Measurements from ENCODE around the gene VEZT. TPM values are rescaled to one million over a fixed set of nuclear protein-coding genes. Genes with fewer than 3 reads are reported as not detected.
A peak's percentile ranks its signal among the peaks of the same experiment; 100 is the strongest.

Gene VEZT
- total and polyA plus RNA-seq, 12 donors, result 17.1 to 92.5 (median 73.5) TPM

DNA sequence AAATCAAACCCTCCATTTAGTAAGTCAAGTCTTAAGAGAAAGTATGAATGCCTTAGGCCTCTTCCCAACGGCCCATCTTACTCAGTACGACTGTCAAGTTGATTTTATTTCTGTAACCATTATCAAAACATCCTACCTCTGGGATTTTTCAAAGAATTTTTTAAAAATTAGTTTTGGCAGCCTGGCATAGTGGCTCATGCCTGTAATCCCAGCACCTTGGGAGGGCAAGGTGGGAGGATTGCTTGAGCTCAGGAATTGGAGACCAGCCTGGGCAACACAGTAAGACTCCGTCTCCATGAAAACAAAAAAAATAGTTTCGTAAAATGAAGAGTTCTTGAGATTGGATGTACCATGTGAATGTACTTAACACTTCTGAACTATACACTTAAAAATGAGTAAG is 4.5 kb upstream of the VEZT start:
- H3K36me3 ChIP-seq, result no peaks in the 10 kb centered on the region
- no peak for DNase-seq
- no peak overlapping the region for H3K27ac ChIP-seq
- H3K27me3 ChIP-seq, result no peaks in the 10 kb centered on the region
- TF ChIP-seq, protein P1, sequence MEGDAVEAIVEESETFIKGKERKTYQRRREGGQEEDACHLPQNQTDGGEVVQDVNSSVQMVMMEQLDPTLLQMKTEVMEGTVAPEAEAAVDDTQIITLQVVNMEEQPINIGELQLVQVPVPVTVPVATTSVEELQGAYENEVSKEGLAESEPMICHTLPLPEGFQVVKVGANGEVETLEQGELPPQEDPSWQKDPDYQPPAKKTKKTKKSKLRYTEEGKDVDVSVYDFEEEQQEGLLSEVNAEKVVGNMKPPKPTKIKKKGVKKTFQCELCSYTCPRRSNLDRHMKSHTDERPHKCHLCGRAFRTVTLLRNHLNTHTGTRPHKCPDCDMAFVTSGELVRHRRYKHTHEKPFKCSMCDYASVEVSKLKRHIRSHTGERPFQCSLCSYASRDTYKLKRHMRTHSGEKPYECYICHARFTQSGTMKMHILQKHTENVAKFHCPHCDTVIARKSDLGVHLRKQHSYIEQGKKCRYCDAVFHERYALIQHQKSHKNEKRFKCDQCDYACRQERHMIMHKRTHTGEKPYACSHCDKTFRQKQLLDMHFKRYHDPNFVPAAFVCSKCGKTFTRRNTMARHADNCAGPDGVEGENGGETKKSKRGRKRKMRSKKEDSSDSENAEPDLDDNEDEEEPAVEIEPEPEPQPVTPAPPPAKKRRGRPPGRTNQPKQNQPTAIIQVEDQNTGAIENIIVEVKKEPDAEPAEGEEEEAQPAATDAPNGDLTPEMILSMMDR (IDR thresholded peaks at IDR 0.05), result no peak
- intact Hi-C loops (cut with DNase I), result loop anchor here in 5 of 10 donors (10.0 kb wide), 4 partner anchors 68 to 322 kb away; no protein-coding TSS in a partner anchor
- no peaks in the 10 kb centered on the region for H3K9me3 ChIP-seq
- ATAC-seq, result no peak
- peaks cover 0 to 41% (median 17%) of the 10 kb centered on the region in 9 donors for H3K4me1 ChIP-seq
- H3K4me3 ChIP-seq, result no peak overlapping the region
- 86 to 87% methylated on average over 4 of the region's 4 CpGs for WGBS, 2 donors

DNA sequence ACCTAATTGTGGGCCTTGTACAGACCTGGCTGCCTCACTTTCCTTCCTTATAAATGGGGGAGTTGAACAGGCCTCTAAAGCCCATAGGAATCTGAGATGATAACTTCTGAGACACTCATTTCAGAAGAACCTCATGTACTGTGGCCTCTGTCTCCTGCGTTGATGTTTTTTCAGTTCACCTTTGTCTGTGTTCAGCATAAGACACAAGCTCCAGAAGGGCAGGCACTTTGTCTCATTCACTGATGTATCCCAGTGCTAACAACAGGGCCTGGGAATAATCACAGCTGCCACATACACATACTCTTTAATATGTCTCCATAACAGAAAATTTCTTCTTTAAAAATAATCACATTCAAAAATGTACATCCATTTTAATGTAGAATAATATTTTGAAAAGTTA is 3.7 kb upstream of the VEZT start:
- ATAC-seq, result no peak
- no peaks in the 10 kb centered on the region for H3K27me3 ChIP-seq

DNA sequence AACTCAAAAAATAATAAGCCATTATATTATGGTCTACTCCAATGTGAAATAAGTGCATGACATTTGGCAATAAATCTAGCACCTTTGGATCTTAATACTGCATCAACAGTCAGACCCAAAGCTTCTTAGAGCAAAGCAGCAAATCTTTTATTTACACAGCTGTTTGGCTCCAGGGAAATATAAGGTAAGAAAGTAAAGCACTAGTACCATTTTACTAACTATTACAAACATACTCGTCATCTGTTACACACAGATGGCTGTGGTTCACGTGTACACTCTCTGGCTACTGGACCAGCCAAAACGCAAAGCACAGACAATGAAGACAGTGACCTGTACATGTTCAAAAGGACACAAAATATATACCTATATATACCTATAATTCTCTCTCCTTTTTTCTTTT is 3.1 kb upstream of the VEZT start:
- ATAC-seq (no peak), DNase-seq (no peak)
- H3K4me1 ChIP-seq, result peaks cover 0 to 52% (median 24%) of the 10 kb centered on the region in 9 donors
- no peaks in the 10 kb centered on the region for H3K36me3 ChIP-seq
- no peaks in the 10 kb centered on the region for H3K9me3 ChIP-seq
- peak overlapping the region in 1 of 10 donors; percentile 28 for H3K27ac ChIP-seq
- TF ChIP-seq, protein P1 (IDR thresholded peaks at IDR 0.05), result no peak
- H3K4me3 ChIP-seq, result no peak overlapping the region
- no peaks in the 10 kb centered on the region for H3K27me3 ChIP-seq
- intact Hi-C loops (cut with DNase I), result loop anchor here in 5 of 10 donors (10.0 kb wide), 4 partner anchors 70 to 320 kb away; no protein-coding TSS in a partner anchor
- 87 to 89% methylated on average over 3 of the region's 3 CpGs for WGBS, 2 donors

More for the DNA sequence above, 3.7 kb upstream of the VEZT start:
- WGBS, 2 donors, result 48 to 60% methylated on average over 1 of the region's 1 CpG
- intact Hi-C loops (cut with DNase I), result loop anchor here in 5 of 10 donors (10.0 kb wide), 4 partner anchors 69 to 321 kb away; no protein-coding TSS in a partner anchor
- peak overlapping the region in 4 of 10 donors; percentile 22 to 31 (median 26) for H3K27ac ChIP-seq
- peaks cover 0 to 46% (median 19%) of the 10 kb centered on the region in 9 donors for H3K4me1 ChIP-seq
- TF ChIP-seq, protein P1 (IDR thresholded peaks at IDR 0.05), result no peak
- no peaks in the 10 kb centered on the region for H3K9me3 ChIP-seq
- DNase-seq, result no peak
- H3K36me3 ChIP-seq, result no peaks in the 10 kb centered on the region
- no peak overlapping the region for H3K4me3 ChIP-seq

DNA sequence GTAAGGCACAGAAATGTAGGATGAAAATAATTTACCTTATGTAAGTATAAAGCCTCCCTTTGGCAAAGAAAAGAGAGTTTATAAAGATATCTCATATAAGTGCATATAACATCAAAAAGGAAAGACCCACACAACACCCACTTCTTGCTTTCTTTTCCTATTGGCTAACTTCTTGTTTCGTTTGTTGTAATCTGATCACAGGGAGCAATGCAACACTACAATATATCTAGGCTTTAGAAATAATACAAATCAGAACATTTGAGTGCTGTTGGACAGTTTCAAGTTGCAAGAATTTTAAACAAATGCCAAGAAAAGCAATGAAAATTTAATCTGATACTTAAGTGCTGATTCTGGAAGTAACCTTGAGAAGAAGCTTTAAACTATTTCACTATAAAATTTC is 1.7 kb upstream of the VEZT start:
- intact Hi-C loops (cut with DNase I), result loop anchor here in 8 of 10 donors (5.0 to 10.0 kb wide), 9 partner anchors 44 to 319 kb away; partner anchors contain the start of gene NR2C1 (in 1 of the 8)
- H3K4me1 ChIP-seq, result peaks cover 0 to 59% (median 35%) of the 10 kb centered on the region in 9 donors
- H3K36me3 ChIP-seq, result no peaks in the 10 kb centered on the region
- peak overlapping the region in 9 of 10 donors; percentile 72 to 92 (median 86) for H3K4me3 ChIP-seq
- ATAC-seq (no peak), DNase-seq (no peak)
- H3K27ac ChIP-seq, result peak overlapping the region in 4 of 10 donors; percentile 92 to 98 (median 95)
- TF ChIP-seq, protein P1 (IDR thresholded peaks at IDR 0.05), result no peak
- H3K27me3 ChIP-seq, result no peaks in the 10 kb centered on the region
- 11 to 13% methylated on average over 1 of the region's 1 CpG for WGBS, 2 donors
- H3K9me3 ChIP-seq, result no peaks in the 10 kb centered on the region
